ENCODE results near the gene ERCC3. TPM values are rescaled to one million over a fixed set of nuclear protein-coding genes. Genes with fewer than 3 reads are reported as not detected.
"Not testable (repeated sequence)": the region's sequence is repeated elsewhere in the genome, so short reads cannot be mapped to it uniquely, and the experiment has no call there.

The ERCC3 gene
- polyA plus RNA-seq, 1 of the 3 experiments (the other 2 are of a cell fraction), result 84.8 TPM

- TF ChIP-seq RAD21 (IDR thresholded peaks at IDR 0.05; ENCODE audit: low read length) (no peak), MXI1 (IDR thresholded peaks at IDR 0.05; ENCODE audit: low read depth, low read length) (no peak), RFX5 (IDR thresholded peaks at IDR 0.05; ENCODE audit: low read length) (no peak), PBX3 (IDR thresholded peaks at IDR 0.05) (no peak), MEF2A (IDR thresholded peaks at IDR 0.05; ENCODE audit: borderline replicate concordance, low read depth) (no peak), MAX (IDR thresholded peaks at IDR 0.05; ENCODE audit: low read depth) (no peak), USF1 (IDR thresholded peaks at IDR 0.05; ENCODE audit: borderline replicate concordance, low read depth) (no peak), FOXJ3 (CRISPR knock-in tag; IDR thresholded peaks at IDR 0.05) (no peak), SMC3 (IDR thresholded peaks at IDR 0.05; ENCODE audit: low read depth, low read length) (no peak), TAF1 (IDR thresholded peaks at IDR 0.05; ENCODE audit: borderline replicate concordance, low read depth, low read length) (no peak), RCOR1 (IDR thresholded peaks at IDR 0.05; ENCODE audit: low read length) (no peak), FOXM1 (IDR thresholded peaks at IDR 0.05; ENCODE audit: low read depth) (no peak), YY1 (IDR thresholded peaks at IDR 0.05; ENCODE audit: low read depth) (no peak), CTCF (IDR thresholded peaks at IDR 0.05) (no peak)
- ChIA-PET POLR2A (no interaction called here), CTCF (interaction anchor here (1.2 to 1.3 kb wide), 2 partner anchors 19 to 262 kb away, joined by 3 to 5 read pairs; no protein-coding TSS in a partner anchor)
- H3F3A ChIP-seq (replicated peaks; ENCODE audit: insufficient read depth), result no peaks in the 10 kb centered on the region
- no peaks in the 10 kb centered on the region for H3K36me3 ChIP-seq (replicated peaks in 1 of 2; ENCODE audit: control insufficient read depth in 1 of 2, insufficient read depth in 2 of 2, low read length in 1 of 2)
- H3K4me1 ChIP-seq (ENCODE audit: control insufficient read depth in 1 of 2, insufficient read depth in 2 of 2, low read depth in 1 of 2, low read length in 1 of 2), result peaks cover 0 to 4% of the 10 kb centered on the region in 2 experiments; a peak in 1 of 4 replicates
- no peaks in the 10 kb centered on the region for H3K79me2 ChIP-seq (ENCODE audit: insufficient read depth)
- no peaks in the 10 kb centered on the region for H4K20me1 ChIP-seq (ENCODE audit: insufficient read depth)
- H3K9me2 ChIP-seq, result no peaks in the 10 kb centered on the region
- whole genome bisulfite sequencing (ENCODE audit: low lambda C conversion rate), result 83% methylated on average over 1 of the region's 1 CpG
- no peak overlapping the region for H3K9ac ChIP-seq
- peaks cover 22% of the 10 kb centered on the region for H3K27me3 ChIP-seq (ENCODE audit: insufficient read depth)
- H2AFZ ChIP-seq (ENCODE audit: low read depth), result no peak overlapping the region
- DNase-seq, result no peak
- no peaks in the 10 kb centered on the region for H3K9me3 ChIP-seq
- H3K4me3 ChIP-seq (ENCODE audit: low read depth in 2 of 2, low read length in 1 of 2), result no peak overlapping the region
- H3K27ac ChIP-seq (ENCODE audit: low read depth in 2 of 2, low read length in 1 of 2), result no peak overlapping the region
- no peak overlapping the region for H3K4me2 ChIP-seq
These were observed 77.4 kb downstream of the ERCC3 start for GRCh38 chr2:127216593-127216992.

- WGBS (ENCODE audit: low lambda C conversion rate), result 59% methylated on average over 2 of the region's 2 CpGs
- Histone ChIP-seq H3F3A (replicated peaks; ENCODE audit: insufficient read depth) (no peaks in the 10 kb centered on the region), H2AFZ (ENCODE audit: low read depth) (no peak overlapping the region), H3K36me3 (replicated peaks in 1 of 2; ENCODE audit: control insufficient read depth in 1 of 2, insufficient read depth in 2 of 2, low read length in 1 of 2) (no peaks in the 10 kb centered on the region), H3K27me3 (ENCODE audit: insufficient read depth) (peaks cover 22% of the 10 kb centered on the region), H3K4me2 (no peak overlapping the region), H3K4me3 (ENCODE audit: low read depth in 2 of 2, low read length in 1 of 2) (no peak overlapping the region), H3K27ac (ENCODE audit: low read depth in 2 of 2, low read length in 1 of 2) (no peak overlapping the region), H3K79me2 (ENCODE audit: insufficient read depth) (no peaks in the 10 kb centered on the region), H3K9me3 (no peaks in the 10 kb centered on the region), H3K9me2 (no peaks in the 10 kb centered on the region), H4K20me1 (ENCODE audit: insufficient read depth) (no peaks in the 10 kb centered on the region), H3K4me1 (ENCODE audit: control insufficient read depth in 1 of 2, insufficient read depth in 2 of 2, low read depth in 1 of 2, low read length in 1 of 2) (peaks cover 0 to 4% of the 10 kb centered on the region in 2 experiments; a peak in 1 of 4 replicates), H3K9ac (no peak overlapping the region)
- DNase-seq, result no peak
- CTCF ChIA-PET, result interaction anchor here (1.2 kb wide), 1 partner anchor 19 kb away, joined by 5 read pairs; no protein-coding TSS in a partner anchor
- TF ChIP-seq FOSL2 (IDR thresholded peaks at IDR 0.05; ENCODE audit: borderline replicate concordance, low read depth) (no peak), USF2 (IDR thresholded peaks at IDR 0.05; ENCODE audit: borderline replicate concordance, low read depth, low read length) (no peak), MAX (IDR thresholded peaks at IDR 0.05; ENCODE audit: low read depth) (no peak), TAF1 (IDR thresholded peaks at IDR 0.05; ENCODE audit: borderline replicate concordance, low read depth, low read length) (no peak)
- POLR2A ChIA-PET, result no interaction called here
These were observed 77.8 kb downstream of the ERCC3 start for GRCh38 chr2:127216095-127216494.

GRCh38 chr2:127214201-127214600 lies 79.7 kb downstream of the ERCC3 start:
- H3F3A ChIP-seq (replicated peaks; ENCODE audit: insufficient read depth); H3K4me3 ChIP-seq (ENCODE audit: low read depth in 2 of 2, low read length in 1 of 2); H3K9me2 ChIP-seq; H2AFZ ChIP-seq (ENCODE audit: low read depth); H3K4me1 ChIP-seq (ENCODE audit: control insufficient read depth in 1 of 2, insufficient read depth in 2 of 2, low read depth in 1 of 2, low read length in 1 of 2); H3K4me2 ChIP-seq; H4K20me1 ChIP-seq (ENCODE audit: insufficient read depth); H3K36me3 ChIP-seq (replicated peaks in 1 of 2; ENCODE audit: control insufficient read depth in 1 of 2, insufficient read depth in 2 of 2, low read length in 1 of 2); H3K9ac ChIP-seq; DNase-seq; H3K79me2 ChIP-seq (ENCODE audit: insufficient read depth); H3K27ac ChIP-seq (ENCODE audit: low read depth in 2 of 2, low read length in 1 of 2); POLR2A ChIA-PET; H3K9me3 ChIP-seq: not testable (repeated sequence)
- peaks cover 18% of the 10 kb centered on the region; the same call in 1 of the 2 replicates for H3K27me3 ChIP-seq (ENCODE audit: insufficient read depth)
- 56% methylated on average over 2 of the region's 2 CpGs for WGBS (ENCODE audit: low lambda C conversion rate)
- CTCF ChIA-PET, result interaction anchor here (2.2 kb wide), 1 partner anchor 17 kb away, joined by 5 read pairs; no protein-coding TSS in a partner anchor
